ENCODE results near the gene KRTAP8-1.

DNA sequence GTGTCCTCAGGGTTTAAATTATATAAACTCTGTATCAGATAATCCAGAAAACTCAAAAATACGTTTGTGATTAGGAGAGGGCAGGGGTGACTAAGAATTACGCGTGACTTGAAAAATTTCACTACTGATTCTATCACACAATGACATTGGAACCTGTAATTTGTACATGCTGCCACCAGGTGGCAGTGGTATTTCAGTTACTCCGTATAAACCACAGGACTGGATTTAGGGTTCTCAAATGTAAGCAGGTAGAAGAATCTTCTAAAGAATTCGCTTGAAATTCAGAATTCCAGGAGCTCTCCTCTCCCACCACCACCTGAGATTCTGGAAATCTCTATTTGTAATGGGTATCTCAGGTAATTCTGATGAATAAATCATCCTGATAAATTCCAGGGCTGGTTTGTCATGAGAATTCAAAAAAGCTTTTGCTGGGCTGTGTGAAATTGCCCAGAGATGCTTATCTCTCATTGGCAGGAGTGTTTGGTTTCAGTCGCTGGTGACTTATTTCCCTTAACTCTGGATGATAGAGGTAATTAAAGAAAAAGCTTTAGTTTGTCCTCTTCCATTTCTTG lies 18.2 kb upstream of the KRTAP8-1 start:
- TF ChIP-seq ZNF600 (tag by site-specific recombination; IDR thresholded peaks at IDR 0.05) (no peak), ZSCAN30 (tag by site-specific recombination; IDR thresholded peaks at IDR 0.05) (no peak), ZNF292 (tag by site-specific recombination; IDR thresholded peaks at IDR 0.05; ENCODE audit: borderline replicate concordance, low read depth) (no peak), ZFP37 (tag by site-specific recombination; IDR thresholded peaks at IDR 0.05) (no peak), ZNF23 (tag by site-specific recombination; IDR thresholded peaks at IDR 0.05; ENCODE audit: borderline replicate concordance) (no peak), WT1 (tag by site-specific recombination; IDR thresholded peaks at IDR 0.05) (no peak), ZBTB7A (tag by site-specific recombination; IDR thresholded peaks at IDR 0.05; ENCODE audit: low read depth) (no peak), ZNF341 (tag by site-specific recombination; IDR thresholded peaks at IDR 0.05; ENCODE audit: low read depth) (no peak), ZNF133 (tag by site-specific recombination; IDR thresholded peaks at IDR 0.05) (no peak), TCF7L2 (IDR thresholded peaks at IDR 0.05; ENCODE audit: borderline replicate concordance, low read depth, low read length) (no peak)
- TF ChIP-seq, protein P1, sequence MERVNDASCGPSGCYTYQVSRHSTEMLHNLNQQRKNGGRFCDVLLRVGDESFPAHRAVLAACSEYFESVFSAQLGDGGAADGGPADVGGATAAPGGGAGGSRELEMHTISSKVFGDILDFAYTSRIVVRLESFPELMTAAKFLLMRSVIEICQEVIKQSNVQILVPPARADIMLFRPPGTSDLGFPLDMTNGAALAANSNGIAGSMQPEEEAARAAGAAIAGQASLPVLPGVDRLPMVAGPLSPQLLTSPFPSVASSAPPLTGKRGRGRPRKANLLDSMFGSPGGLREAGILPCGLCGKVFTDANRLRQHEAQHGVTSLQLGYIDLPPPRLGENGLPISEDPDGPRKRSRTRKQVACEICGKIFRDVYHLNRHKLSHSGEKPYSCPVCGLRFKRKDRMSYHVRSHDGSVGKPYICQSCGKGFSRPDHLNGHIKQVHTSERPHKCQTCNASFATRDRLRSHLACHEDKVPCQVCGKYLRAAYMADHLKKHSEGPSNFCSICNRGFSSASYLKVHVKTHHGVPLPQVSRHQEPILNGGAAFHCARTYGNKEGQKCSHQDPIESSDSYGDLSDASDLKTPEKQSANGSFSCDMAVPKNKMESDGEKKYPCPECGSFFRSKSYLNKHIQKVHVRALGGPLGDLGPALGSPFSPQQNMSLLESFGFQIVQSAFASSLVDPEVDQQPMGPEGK (tag by site-specific recombination; IDR thresholded peaks at IDR 0.05), result no peak
- TF ChIP-seq, protein P2, sequence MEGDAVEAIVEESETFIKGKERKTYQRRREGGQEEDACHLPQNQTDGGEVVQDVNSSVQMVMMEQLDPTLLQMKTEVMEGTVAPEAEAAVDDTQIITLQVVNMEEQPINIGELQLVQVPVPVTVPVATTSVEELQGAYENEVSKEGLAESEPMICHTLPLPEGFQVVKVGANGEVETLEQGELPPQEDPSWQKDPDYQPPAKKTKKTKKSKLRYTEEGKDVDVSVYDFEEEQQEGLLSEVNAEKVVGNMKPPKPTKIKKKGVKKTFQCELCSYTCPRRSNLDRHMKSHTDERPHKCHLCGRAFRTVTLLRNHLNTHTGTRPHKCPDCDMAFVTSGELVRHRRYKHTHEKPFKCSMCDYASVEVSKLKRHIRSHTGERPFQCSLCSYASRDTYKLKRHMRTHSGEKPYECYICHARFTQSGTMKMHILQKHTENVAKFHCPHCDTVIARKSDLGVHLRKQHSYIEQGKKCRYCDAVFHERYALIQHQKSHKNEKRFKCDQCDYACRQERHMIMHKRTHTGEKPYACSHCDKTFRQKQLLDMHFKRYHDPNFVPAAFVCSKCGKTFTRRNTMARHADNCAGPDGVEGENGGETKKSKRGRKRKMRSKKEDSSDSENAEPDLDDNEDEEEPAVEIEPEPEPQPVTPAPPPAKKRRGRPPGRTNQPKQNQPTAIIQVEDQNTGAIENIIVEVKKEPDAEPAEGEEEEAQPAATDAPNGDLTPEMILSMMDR (tag by site-specific recombination; IDR thresholded peaks at IDR 0.05), result no peak
- TF ChIP-seq, protein P3, sequence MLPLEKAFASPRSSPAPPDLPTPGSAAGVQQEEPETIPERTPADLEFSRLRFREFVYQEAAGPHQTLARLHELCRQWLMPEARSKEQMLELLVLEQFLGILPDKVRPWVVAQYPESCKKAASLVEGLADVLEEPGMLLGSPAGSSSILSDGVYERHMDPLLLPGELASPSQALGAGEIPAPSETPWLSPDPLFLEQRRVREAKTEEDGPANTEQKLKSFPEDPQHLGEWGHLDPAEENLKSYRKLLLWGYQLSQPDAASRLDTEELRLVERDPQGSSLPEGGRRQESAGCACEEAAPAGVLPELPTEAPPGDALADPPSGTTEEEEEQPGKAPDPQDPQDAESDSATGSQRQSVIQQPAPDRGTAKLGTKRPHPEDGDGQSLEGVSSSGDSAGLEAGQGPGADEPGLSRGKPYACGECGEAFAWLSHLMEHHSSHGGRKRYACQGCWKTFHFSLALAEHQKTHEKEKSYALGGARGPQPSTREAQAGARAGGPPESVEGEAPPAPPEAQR (tag by site-specific recombination; IDR thresholded peaks at IDR 0.05), result no peak
- TF ChIP-seq, protein P4, sequence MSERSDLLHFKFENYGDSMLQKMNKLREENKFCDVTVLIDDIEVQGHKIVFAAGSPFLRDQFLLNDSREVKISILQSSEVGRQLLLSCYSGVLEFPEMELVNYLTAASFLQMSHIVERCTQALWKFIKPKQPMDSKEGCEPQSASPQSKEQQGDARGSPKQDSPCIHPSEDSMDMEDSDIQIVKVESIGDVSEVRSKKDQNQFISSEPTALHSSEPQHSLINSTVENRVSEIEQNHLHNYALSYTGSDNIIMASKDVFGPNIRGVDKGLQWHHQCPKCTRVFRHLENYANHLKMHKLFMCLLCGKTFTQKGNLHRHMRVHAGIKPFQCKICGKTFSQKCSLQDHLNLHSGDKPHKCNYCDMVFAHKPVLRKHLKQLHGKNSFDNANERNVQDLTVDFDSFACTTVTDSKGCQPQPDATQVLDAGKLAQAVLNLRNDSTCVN (tag by site-specific recombination; optimal IDR thresholded peaks at IDR 0.05), result no peak

Data from HEK293 (cell line).